ENCODE measurements around the gene TREH. TPM values are rescaled to one million over a fixed set of nuclear protein-coding genes. Genes with fewer than 3 reads are reported as not detected.

Gene TREH
- total RNA-seq, 2 donors from 2014 or later: 2.4 to 2.8 TPM

- Histone ChIP-seq H3K27ac (no peak overlapping the region), H3K4me3 (no peak overlapping the region), H3K36me3 (no peaks in the 10 kb centered on the region), H3K9me3 (no peaks in the 10 kb centered on the region), H3K9ac (ENCODE audit: low read depth in 2 of 2, low read length in 2 of 2) (peak overlapping the region in 1 of 2 donors; percentile 28), H3K27me3 (no peaks in the 10 kb centered on the region), H3K4me1 (peaks cover 4% of the 10 kb centered on the region)
- peak; percentile 99 for TF ChIP-seq CTCF (IDR thresholded peaks at IDR 0.05)
- peak; percentile 96 for DNase-seq
- intact Hi-C loops (cut with DNase I): loop anchor here (5.0 kb wide), 1 partner anchor 57 kb away; no protein-coding TSS in a partner anchor
Measured at GRCh38 chr11:118659314-118659952, 20.0 kb downstream of the TREH start.

GRCh38 chr11:118658429-118659313 lies 20.8 kb downstream of the TREH start:
- no peaks in the 10 kb centered on the region for H3K36me3 ChIP-seq
- H3K27me3 ChIP-seq: no peaks in the 10 kb centered on the region
- peaks cover 4% of the 10 kb centered on the region for H3K4me1 ChIP-seq
- no peaks in the 10 kb centered on the region for H3K9me3 ChIP-seq
- no peak for TF ChIP-seq CTCF (IDR thresholded peaks at IDR 0.05)
- no peak overlapping the region for H3K4me3 ChIP-seq
- H3K9ac ChIP-seq (ENCODE audit: low read depth in 2 of 2, low read length in 2 of 2): peak overlapping the region in 1 of 2 donors; percentile 28
- H3K27ac ChIP-seq: no peak overlapping the region
- intact Hi-C loops (cut with DNase I): loop anchor here (5.0 kb wide), 1 partner anchor 56 kb away; no protein-coding TSS in a partner anchor
- no peak for DNase-seq

DNA sequence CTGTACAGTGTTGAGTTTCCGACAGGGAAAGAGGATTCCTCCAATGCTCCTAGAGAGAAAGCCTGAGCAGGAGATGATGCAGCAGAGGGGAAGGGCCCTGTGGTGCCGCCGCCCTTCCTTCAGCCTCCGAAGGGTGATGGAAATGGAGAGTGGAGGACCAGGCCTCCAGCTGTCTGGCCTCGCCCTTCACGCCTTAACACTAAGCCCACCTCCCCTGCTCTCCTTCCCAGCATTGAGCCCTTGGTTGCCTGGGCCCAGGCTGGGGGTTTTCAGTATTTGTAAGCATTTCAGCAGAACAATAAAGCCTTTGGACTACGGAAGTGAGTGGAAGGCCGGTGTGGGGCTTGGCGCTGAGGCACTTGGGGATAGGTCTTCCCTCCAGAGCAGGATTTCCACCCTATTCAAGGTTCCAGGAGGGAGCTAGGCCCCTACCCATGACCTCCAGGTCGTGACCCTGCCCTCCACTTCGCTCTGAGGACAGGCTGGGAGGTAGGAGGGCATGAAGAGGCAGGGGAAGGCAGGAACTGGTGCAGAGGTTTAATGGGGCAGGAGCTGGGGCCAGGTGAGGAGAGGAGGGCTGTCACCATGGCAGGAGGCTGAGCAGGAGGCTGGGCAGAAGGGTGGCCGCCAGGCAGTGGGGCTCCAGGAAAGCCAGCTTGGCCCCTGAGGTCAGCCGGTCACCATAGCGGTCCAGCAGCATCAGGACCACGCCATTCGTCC lies 21.6 kb downstream of the TREH start:
- intact Hi-C loops (cut with DNase I): loop anchor here (5.0 kb wide), 1 partner anchor 56 kb away; no protein-coding TSS in a partner anchor
- H3K27ac ChIP-seq: no peak overlapping the region

DNA sequence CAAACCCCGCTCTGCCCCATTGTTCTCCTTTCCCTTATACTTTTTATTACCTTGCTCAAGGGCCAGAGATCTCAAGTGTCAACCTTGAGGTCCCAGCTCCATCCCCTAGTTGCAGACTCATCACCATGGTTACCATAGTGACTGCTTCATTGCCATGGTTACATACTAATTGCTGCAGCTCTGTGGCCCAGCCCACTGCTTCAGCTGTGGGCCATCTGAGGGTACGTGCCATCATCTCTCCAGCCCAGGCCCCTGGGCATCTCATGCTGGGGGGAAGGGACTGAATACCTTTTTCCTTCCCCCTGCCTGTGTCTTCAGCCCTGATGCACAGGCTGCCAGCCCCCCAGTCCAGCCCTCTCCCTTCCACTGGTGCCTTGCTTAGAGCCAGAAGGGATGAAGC lies 22.2 kb downstream of the TREH start:
- Histone ChIP-seq H3K36me3 (no peaks in the 10 kb centered on the region), H3K4me3 (no peak overlapping the region), H3K27me3 (no peaks in the 10 kb centered on the region), H3K4me1 (peaks cover 4% of the 10 kb centered on the region), H3K9ac (ENCODE audit: low read depth in 2 of 2, low read length in 2 of 2) (no peak overlapping the region), H3K27ac (no peak overlapping the region), H3K9me3 (no peaks in the 10 kb centered on the region)
- intact Hi-C loops (cut with DNase I): loop anchor here (5.0 kb wide), 1 partner anchor 55 kb away; no protein-coding TSS in a partner anchor
- no peak for TF ChIP-seq CTCF (IDR thresholded peaks at IDR 0.05)
- no peak for DNase-seq

More for the DNA sequence above, 21.6 kb downstream of the TREH start:
- Histone ChIP-seq H3K9ac (ENCODE audit: low read depth in 2 of 2, low read length in 2 of 2) (no peak overlapping the region), H3K36me3 (no peaks in the 10 kb centered on the region), H3K4me1 (peaks cover 4% of the 10 kb centered on the region), H3K4me3 (no peak overlapping the region), H3K9me3 (no peaks in the 10 kb centered on the region), H3K27me3 (no peaks in the 10 kb centered on the region)
- TF ChIP-seq CTCF (IDR thresholded peaks at IDR 0.05): no peak
- no peak for DNase-seq

DNA sequence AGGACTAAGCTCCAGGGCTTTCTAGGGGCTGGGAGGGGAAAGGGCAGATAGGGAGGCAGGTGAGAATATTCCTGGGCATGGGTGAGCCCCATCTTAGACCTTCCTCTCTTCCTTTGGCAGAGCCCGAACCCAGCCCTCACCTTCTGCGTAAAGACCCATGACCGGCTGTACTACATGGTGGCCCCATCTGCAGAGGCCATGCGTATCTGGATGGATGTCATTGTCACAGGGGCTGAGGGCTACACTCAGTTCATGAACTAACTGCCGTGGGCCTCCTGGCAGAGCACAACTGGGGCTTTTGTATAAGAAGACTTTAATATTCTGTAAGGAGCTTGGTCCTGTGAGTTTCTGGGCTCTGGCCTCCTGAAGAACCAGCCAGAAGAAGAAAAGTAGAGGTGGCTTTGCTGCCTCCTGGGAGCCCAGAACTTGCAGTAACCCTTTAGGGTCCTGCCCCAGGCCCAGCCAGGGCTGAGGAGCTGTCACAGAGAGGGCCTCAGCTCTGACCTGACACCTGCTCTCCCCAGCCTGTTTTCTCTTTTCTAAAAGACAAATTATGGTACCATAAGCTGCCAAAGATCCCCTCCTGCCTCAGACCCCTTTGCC lies 22.8 kb downstream of the TREH start:
- DNase-seq: no peak
- intact Hi-C loops (cut with DNase I): loop anchor here (5.0 kb wide), 1 partner anchor 54 kb away; no protein-coding TSS in a partner anchor
- Histone ChIP-seq H3K9me3 (no peaks in the 10 kb centered on the region), H3K36me3 (no peaks in the 10 kb centered on the region), H3K27ac (no peak overlapping the region), H3K4me3 (no peak overlapping the region), H3K27me3 (no peaks in the 10 kb centered on the region), H3K9ac (ENCODE audit: low read depth in 2 of 2, low read length in 2 of 2) (no peak overlapping the region), H3K4me1 (peaks cover 4% of the 10 kb centered on the region)
- no peak for TF ChIP-seq CTCF (IDR thresholded peaks at IDR 0.05)
